GM15510 (cell line): ENCODE measurements around the gene CAMKV.

Experiments used
- POLR2A ChIP-seq: IDR thresholded peaks from 3 replicates; pipeline ENCODE4 v1.6.1; 2011; ENCODE audit warnings: borderline replicate concordance; ENCODE audit not compliant: insufficient read length; ENCODE audit errors: extremely low read depth

CAMKV gene

GRCh38 chr3:49901366-49902339 lies 31.9 kb upstream of the CAMKV start:
- no peak for TF ChIP-seq POLR2A

- no peak for TF ChIP-seq POLR2A
Measured at GRCh38 chr3:49900491-49901153, 30.9 kb upstream of the CAMKV start.

- no peak for TF ChIP-seq POLR2A
Measured at GRCh38 chr3:49899815-49900214, 30.1 kb upstream of the CAMKV start.

GRCh38 chr3:49898991-49899390 lies 29.3 kb upstream of the CAMKV start:
- no peak for TF ChIP-seq POLR2A

- TF ChIP-seq POLR2A, result no peak
Measured at GRCh38 chr3:49896345-49896744, 26.6 kb upstream of the CAMKV start.

- no peak for TF ChIP-seq POLR2A
Measured at GRCh38 chr3:49895791-49896190, 26.1 kb upstream of the CAMKV start.

GRCh38 chr3:49889296-49889695 lies 19.6 kb upstream of the CAMKV start:
- TF ChIP-seq POLR2A, result no peak

- TF ChIP-seq POLR2A, result no peak
Measured at GRCh38 chr3:49886922-49887265, 17.2 kb upstream of the CAMKV start.

GRCh38 chr3:49883998-49884397 lies 14.3 kb upstream of the CAMKV start:
- TF ChIP-seq POLR2A, result no peak

GRCh38 chr3:49882166-49882565 lies 12.5 kb upstream of the CAMKV start:
- no peak for TF ChIP-seq POLR2A

- no peak for TF ChIP-seq POLR2A
Measured at GRCh38 chr3:49880581-49881315, 11.0 kb upstream of the CAMKV start.

- no peak for TF ChIP-seq POLR2A
Measured at GRCh38 chr3:49879721-49880120, 10.0 kb upstream of the CAMKV start.

GRCh38 chr3:49878686-49879085 lies 9.0 kb upstream of the CAMKV start:
- TF ChIP-seq POLR2A, result no peak

GRCh38 chr3:49877716-49878115 lies 8.0 kb upstream of the CAMKV start:
- no peak for TF ChIP-seq POLR2A

GRCh38 chr3:49876567-49876966 lies 6.9 kb upstream of the CAMKV start:
- no peak for TF ChIP-seq POLR2A
